ENCODE results near the gene MAPK14. TPM values are rescaled to one million over a fixed set of nuclear protein-coding genes. Genes with fewer than 3 reads are reported as not detected.

Gene MAPK14
- total and polyA plus RNA-seq, 2 donors from 2014 or later: 19.9 to 56.6 TPM

DNA sequence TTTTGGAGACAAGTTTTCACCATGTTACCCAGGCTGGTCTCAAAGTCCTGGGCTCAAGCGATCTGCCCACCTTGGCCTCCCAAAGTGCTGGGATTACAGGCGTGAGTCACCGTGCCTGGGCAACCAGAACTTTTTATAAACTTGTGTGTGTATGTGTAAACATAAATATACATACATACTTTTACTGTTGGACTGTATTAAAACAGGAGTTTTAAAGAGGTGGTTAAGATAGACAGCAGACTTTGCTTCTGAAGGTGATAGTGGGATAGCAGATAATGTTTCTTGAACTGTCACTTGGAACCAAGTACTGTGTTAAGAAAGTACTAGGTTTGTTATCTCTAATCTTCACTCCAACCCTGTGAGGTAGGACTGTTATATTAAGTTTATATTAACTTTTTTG is 74.1 kb downstream of the MAPK14 start:
- Histone ChIP-seq H3K36me3 (ENCODE audit: control insufficient read depth in 2 of 3, insufficient read depth in 3 of 3, low read length in 3 of 3) (peaks cover 0 to 24% (median 19%) of the 10 kb centered on the region in 3 donors), H3K9ac (ENCODE audit: low read length in 3 of 3) (no peak overlapping the region), H3K4me3 (ENCODE audit: low read length in 3 of 3) (no peak overlapping the region), H3K4me1 (ENCODE audit: control insufficient read depth in 2 of 3, insufficient read depth in 2 of 3, low read depth in 1 of 3, low read length in 3 of 3) (no peaks in the 10 kb centered on the region), H3K9me3 (ENCODE audit: control insufficient read depth in 2 of 3, insufficient read depth in 1 of 3, low read length in 3 of 3) (no peaks in the 10 kb centered on the region), H3K27me3 (ENCODE audit: control insufficient read depth, insufficient read depth, low read length) (no peaks in the 10 kb centered on the region), H3K27ac (ENCODE audit: low read depth in 2 of 2, low read length in 2 of 2) (no peak overlapping the region)
- intact Hi-C loops (cut with DNase I): no loop called here
- DNase-seq (no peak), FAIRE-seq (no peak)
- TF ChIP-seq CTCF (IDR thresholded peaks at IDR 0.05; ENCODE audit: borderline replicate concordance, extremely low read depth, insufficient read depth): no peak

GRCh38 chr6:36102853-36103252 is 75.2 kb downstream of the MAPK14 start:
- H3K4me1 ChIP-seq (ENCODE audit: control insufficient read depth in 2 of 3, insufficient read depth in 2 of 3, low read depth in 1 of 3, low read length in 3 of 3): no peaks in the 10 kb centered on the region
- H3K9ac ChIP-seq (ENCODE audit: low read length in 3 of 3): no peak overlapping the region
- H3K36me3 ChIP-seq (ENCODE audit: control insufficient read depth in 2 of 3, insufficient read depth in 3 of 3, low read length in 3 of 3): peaks cover 0 to 31% (median 24%) of the 10 kb centered on the region in 3 donors
- no peaks in the 10 kb centered on the region for H3K9me3 ChIP-seq (ENCODE audit: control insufficient read depth in 2 of 3, insufficient read depth in 1 of 3, low read length in 3 of 3)
- H3K4me3 ChIP-seq (ENCODE audit: low read length in 3 of 3): no peak overlapping the region
- DNase-seq (no peak), FAIRE-seq (no peak)
- H3K27me3 ChIP-seq (ENCODE audit: control insufficient read depth, insufficient read depth, low read length): no peaks in the 10 kb centered on the region
- no peak overlapping the region for H3K27ac ChIP-seq (ENCODE audit: low read depth in 2 of 2, low read length in 2 of 2)
- TF ChIP-seq CTCF (IDR thresholded peaks at IDR 0.05; ENCODE audit: borderline replicate concordance, extremely low read depth, insufficient read depth): no peak
- intact Hi-C loops (cut with DNase I): no loop called here

GRCh38 chr6:36104836-36105235 is 77.2 kb downstream of the MAPK14 start:
- Histone ChIP-seq H3K4me3 (ENCODE audit: low read length in 3 of 3) (no peak overlapping the region), H3K9ac (ENCODE audit: low read length in 3 of 3) (no peak overlapping the region), H3K4me1 (ENCODE audit: control insufficient read depth in 2 of 3, insufficient read depth in 2 of 3, low read depth in 1 of 3, low read length in 3 of 3) (no peaks in the 10 kb centered on the region), H3K27me3 (ENCODE audit: control insufficient read depth, insufficient read depth, low read length) (no peaks in the 10 kb centered on the region), H3K9me3 (ENCODE audit: control insufficient read depth in 2 of 3, insufficient read depth in 1 of 3, low read length in 3 of 3) (no peaks in the 10 kb centered on the region), H3K36me3 (ENCODE audit: control insufficient read depth in 2 of 3, insufficient read depth in 3 of 3, low read length in 3 of 3) (peaks cover 0 to 45% (median 33%) of the 10 kb centered on the region in 3 donors), H3K27ac (ENCODE audit: low read depth in 2 of 2, low read length in 2 of 2) (no peak overlapping the region)
- DNase-seq: no peak
- intact Hi-C loops (cut with DNase I): no loop called here
- TF ChIP-seq CTCF (IDR thresholded peaks at IDR 0.05; ENCODE audit: borderline replicate concordance, extremely low read depth, insufficient read depth): no peak
- no peak for FAIRE-seq

DNA sequence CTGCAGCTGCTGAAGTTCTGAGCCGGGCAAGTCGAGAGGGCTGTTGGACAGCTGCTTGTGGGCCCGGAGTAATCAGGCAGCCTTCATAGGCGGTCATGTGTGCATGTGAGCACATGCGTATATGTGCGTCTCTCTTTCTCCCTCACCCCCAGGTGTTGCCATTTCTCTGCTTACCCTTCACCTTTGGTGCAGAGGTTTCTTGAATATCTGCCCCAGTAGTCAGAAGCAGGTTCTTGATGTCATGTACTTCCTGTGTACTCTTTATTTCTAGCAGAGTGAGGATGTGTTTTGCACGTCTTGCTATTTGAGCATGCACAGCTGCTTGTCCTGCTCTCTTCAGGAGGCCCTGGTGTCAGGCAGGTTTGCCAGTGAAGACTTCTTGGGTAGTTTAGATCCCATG is 81.5 kb downstream of the MAPK14 start:
- intact Hi-C loops (cut with DNase I): no loop called here
- peaks cover 0 to 41% (median 24%) of the 10 kb centered on the region in 3 donors for H3K36me3 ChIP-seq (ENCODE audit: control insufficient read depth in 2 of 3, insufficient read depth in 3 of 3, low read length in 3 of 3)
- DNase-seq (no peak), FAIRE-seq (no peak)
- no peaks in the 10 kb centered on the region for H3K27me3 ChIP-seq (ENCODE audit: control insufficient read depth, insufficient read depth, low read length)
- no peak overlapping the region for H3K9ac ChIP-seq (ENCODE audit: low read length in 3 of 3)
- TF ChIP-seq CTCF (IDR thresholded peaks at IDR 0.05; ENCODE audit: borderline replicate concordance, extremely low read depth, insufficient read depth): no peak
- no peak overlapping the region for H3K27ac ChIP-seq (ENCODE audit: low read depth in 2 of 2, low read length in 2 of 2)
- no peak overlapping the region for H3K4me3 ChIP-seq (ENCODE audit: low read length in 3 of 3)
- no peaks in the 10 kb centered on the region for H3K9me3 ChIP-seq (ENCODE audit: control insufficient read depth in 2 of 3, insufficient read depth in 1 of 3, low read length in 3 of 3)
- no peaks in the 10 kb centered on the region for H3K4me1 ChIP-seq (ENCODE audit: control insufficient read depth in 2 of 3, insufficient read depth in 2 of 3, low read depth in 1 of 3, low read length in 3 of 3)
